ENCODE measurements around the gene ZNF235. TPM values are rescaled to one million over a fixed set of nuclear protein-coding genes. Genes with fewer than 3 reads are reported as not detected.

The ZNF235 gene
- total RNA-seq, 2 experiments from 2014 or later: 2.4 TPM

GRCh38 chr19:44315883-44316282 lies 11.1 kb upstream of the ZNF235 start:
- intact Hi-C loops (cut with DNase I, micrococcal nuclease): no loop called here
- peaks cover 14% of the 10 kb centered on the region in 2 experiments for H3K9me3 ChIP-seq (ENCODE audit: control insufficient read depth in 1 of 2, insufficient read depth in 1 of 2, low read length in 2 of 2)
- ATAC-seq (ENCODE audit: poor library complexity): no peak
- peaks cover 14% of the 10 kb centered on the region for H3K27me3 Mint-ChIP-seq
- H3K27ac Mint-ChIP-seq: no peak overlapping the region
- H3K27ac ChIP-seq (ENCODE audit: low read depth in 1 of 2, low read length in 2 of 2): no peak overlapping the region
- peaks cover 38% of the 10 kb centered on the region for H3K9me3 Mint-ChIP-seq
- no peak overlapping the region for H3K4me3 Mint-ChIP-seq
- POLR2A ChIA-PET: no interaction called here
- H3K4me1 ChIP-seq (ENCODE audit: insufficient read depth, low read length): no peaks in the 10 kb centered on the region
- H3K36me3 Mint-ChIP-seq (ENCODE audit: low read depth): peaks cover 14% of the 10 kb centered on the region
- no peak for TF ChIP-seq CTCF (IDR thresholded peaks at IDR 0.05)
- no peaks in the 10 kb centered on the region for H3K36me3 ChIP-seq (ENCODE audit: insufficient read depth, low read length)
- no peaks in the 10 kb centered on the region for H3K4me1 Mint-ChIP-seq (ENCODE audit: low read depth)
- no peak for DNase-seq
- CTCF ChIA-PET: no interaction called here
- H3K4me3 ChIP-seq (ENCODE audit: low read length): no peak overlapping the region
- no peaks in the 10 kb centered on the region for H3K27me3 ChIP-seq (ENCODE audit: control insufficient read depth in 1 of 2, insufficient read depth in 2 of 2, low read length in 2 of 2)

- Histone ChIP-seq H3K27ac (ENCODE audit: low read depth in 1 of 2, low read length in 2 of 2) (no peak overlapping the region), H3K36me3 (ENCODE audit: insufficient read depth, low read length) (no peaks in the 10 kb centered on the region), H3K27me3 (ENCODE audit: control insufficient read depth in 1 of 2, insufficient read depth in 2 of 2, low read length in 2 of 2) (peaks cover 0 to 3% of the 10 kb centered on the region in 2 experiments), H3K9me3 (ENCODE audit: control insufficient read depth in 1 of 2, insufficient read depth in 1 of 2, low read length in 2 of 2) (peaks cover 9 to 18% of the 10 kb centered on the region in 2 experiments), H3K4me1 (ENCODE audit: insufficient read depth, low read length) (no peaks in the 10 kb centered on the region), H3K4me3 (ENCODE audit: low read length) (no peak overlapping the region)
- ChIA-PET POLR2A (no interaction called here), CTCF (no interaction called here)
- no peak overlapping the region for H3K4me3 Mint-ChIP-seq
- no peak overlapping the region for H3K27ac Mint-ChIP-seq
- TF ChIP-seq CTCF (IDR thresholded peaks at IDR 0.05): no peak
- ATAC-seq (ENCODE audit: poor library complexity): no peak
- H3K27me3 Mint-ChIP-seq: peaks cover 19% of the 10 kb centered on the region
- H3K9me3 Mint-ChIP-seq: peaks cover 26% of the 10 kb centered on the region
- no peaks in the 10 kb centered on the region for H3K4me1 Mint-ChIP-seq (ENCODE audit: low read depth)
- intact Hi-C loops (cut with DNase I, micrococcal nuclease): no loop called here
- no peak for DNase-seq
- peaks cover 7% of the 10 kb centered on the region for H3K36me3 Mint-ChIP-seq (ENCODE audit: low read depth)
Observed at GRCh38 chr19:44313231-44313630, 8.4 kb upstream of the ZNF235 start.

GRCh38 chr19:44308011-44308410 lies 3.2 kb upstream of the ZNF235 start:
- Histone ChIP-seq H3K4me1 (ENCODE audit: insufficient read depth, low read length) (peaks cover 19% of the 10 kb centered on the region), H3K9me3 (ENCODE audit: control insufficient read depth in 1 of 2, insufficient read depth in 1 of 2, low read length in 2 of 2) (peaks cover 9 to 20% of the 10 kb centered on the region in 2 experiments), H3K27ac (ENCODE audit: low read depth in 1 of 2, low read length in 2 of 2) (no peak overlapping the region), H3K4me3 (ENCODE audit: low read length) (no peak overlapping the region), H3K27me3 (ENCODE audit: control insufficient read depth in 1 of 2, insufficient read depth in 2 of 2, low read length in 2 of 2) (peaks cover 0 to 3% of the 10 kb centered on the region in 2 experiments), H3K36me3 (ENCODE audit: insufficient read depth, low read length) (no peaks in the 10 kb centered on the region)
- peaks cover 10% of the 10 kb centered on the region for H3K27me3 Mint-ChIP-seq
- ATAC-seq (ENCODE audit: poor library complexity) (no peak), DNase-seq (no peak)
- no peak for TF ChIP-seq CTCF (IDR thresholded peaks at IDR 0.05)
- H3K4me1 Mint-ChIP-seq (ENCODE audit: low read depth): peaks cover 12% of the 10 kb centered on the region
- POLR2A ChIA-PET: no interaction called here
- H3K36me3 Mint-ChIP-seq (ENCODE audit: low read depth): peaks cover 21% of the 10 kb centered on the region
- intact Hi-C loops (cut with DNase I, micrococcal nuclease): loop anchor here in 1 of 2 experiments (5.0 to 10.0 kb wide), 3 partner anchors 193 to 306 kb away; partner anchors contain the start of genes ZNF180, ZNF225 and ZNF230
- no peak overlapping the region for H3K4me3 Mint-ChIP-seq
- H3K27ac Mint-ChIP-seq: no peak overlapping the region
- CTCF ChIA-PET: no interaction called here
- H3K9me3 Mint-ChIP-seq: peaks cover 8% of the 10 kb centered on the region
